GM21515 (cell line): ENCODE measurements around the gene CNPPD1.

Experiments used
- ATAC-seq: cut with Tn5 transposase; IDR thresholded peaks from one replicate; pipeline ENCODE4 v1.9.1; 2021; ENCODE audit not compliant: unreplicated experiment

Gene CNPPD1

GRCh38 chr2:219163156-219163555 lies 13.6 kb downstream of the CNPPD1 start:
- ATAC-seq = no peak

DNA sequence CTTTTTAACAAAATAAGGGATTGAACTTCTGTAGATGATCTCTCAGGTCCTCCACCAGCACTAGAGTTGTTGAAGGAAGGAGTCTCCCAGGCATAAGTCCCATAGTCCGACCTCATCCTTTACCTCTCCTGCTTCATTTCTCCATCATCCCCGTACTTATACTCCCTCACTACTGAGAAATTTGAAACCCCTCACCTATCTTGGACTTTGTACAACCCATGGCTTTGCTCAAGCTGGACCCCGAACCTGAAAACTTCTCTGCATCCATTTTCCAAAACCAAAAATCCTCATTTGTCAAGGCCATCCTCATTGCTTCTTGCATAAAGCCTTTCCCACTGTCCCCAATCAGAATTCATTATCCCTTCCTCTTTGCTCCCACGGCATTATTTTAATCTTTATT lies 15.6 kb downstream of the CNPPD1 start:
- no peak for ATAC-seq

GRCh38 chr2:219160186-219161017 lies 16.3 kb downstream of the CNPPD1 start, which contains the start of gene NHEJ1:
Gene NHEJ1 (minus strand): TSS chr2:219160815. CDS start chr2:219158362, 2,453 bp downstream.
- ATAC-seq = peak; percentile 88

DNA sequence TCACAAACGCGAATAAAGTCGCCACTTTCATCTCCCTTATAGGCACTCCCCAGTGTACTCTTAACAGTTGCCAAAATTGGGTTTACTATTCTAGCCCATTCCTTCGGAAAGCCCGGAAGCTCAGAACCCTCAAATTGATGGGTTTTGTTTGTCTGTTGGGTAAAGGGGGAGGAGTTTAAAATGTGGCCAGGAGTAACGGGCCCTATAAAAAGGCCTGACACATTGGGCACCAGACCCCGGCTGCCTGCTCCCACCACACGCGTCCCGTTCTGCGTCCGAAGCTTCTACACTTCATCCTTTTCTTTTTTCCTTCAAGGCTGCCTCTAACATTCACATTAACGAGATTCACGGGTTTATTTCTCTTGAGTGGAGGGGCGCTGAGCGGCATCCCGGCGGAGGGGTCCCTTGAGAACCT lies 16.9 kb downstream of the CNPPD1 start:
- peak; percentile 1 for ATAC-seq

DNA sequence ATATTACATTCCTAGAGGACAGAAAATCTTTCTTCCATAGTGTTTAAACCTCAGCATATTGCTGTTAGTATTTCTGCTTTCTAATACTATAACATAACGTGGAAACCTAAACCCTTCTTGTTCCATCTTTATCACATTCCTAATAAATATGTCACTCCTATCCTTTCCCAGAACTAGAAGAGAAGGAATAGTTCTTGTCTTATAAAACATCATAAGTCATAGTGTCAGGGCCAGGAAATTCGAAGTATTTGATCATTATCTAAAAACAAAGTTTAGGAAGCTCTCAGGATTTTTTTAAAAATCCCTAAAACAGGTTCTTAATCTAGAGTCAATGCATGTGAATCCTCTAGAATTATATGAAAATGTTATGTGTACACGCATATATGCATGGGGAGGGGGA lies 18.1 kb downstream of the CNPPD1 start:
- ATAC-seq = no peak

GRCh38 chr2:219158025-219158424 lies 18.7 kb downstream of the CNPPD1 start:
- no peak for ATAC-seq

GRCh38 chr2:219157396-219157795 lies 19.3 kb downstream of the CNPPD1 start:
- no peak for ATAC-seq

DNA sequence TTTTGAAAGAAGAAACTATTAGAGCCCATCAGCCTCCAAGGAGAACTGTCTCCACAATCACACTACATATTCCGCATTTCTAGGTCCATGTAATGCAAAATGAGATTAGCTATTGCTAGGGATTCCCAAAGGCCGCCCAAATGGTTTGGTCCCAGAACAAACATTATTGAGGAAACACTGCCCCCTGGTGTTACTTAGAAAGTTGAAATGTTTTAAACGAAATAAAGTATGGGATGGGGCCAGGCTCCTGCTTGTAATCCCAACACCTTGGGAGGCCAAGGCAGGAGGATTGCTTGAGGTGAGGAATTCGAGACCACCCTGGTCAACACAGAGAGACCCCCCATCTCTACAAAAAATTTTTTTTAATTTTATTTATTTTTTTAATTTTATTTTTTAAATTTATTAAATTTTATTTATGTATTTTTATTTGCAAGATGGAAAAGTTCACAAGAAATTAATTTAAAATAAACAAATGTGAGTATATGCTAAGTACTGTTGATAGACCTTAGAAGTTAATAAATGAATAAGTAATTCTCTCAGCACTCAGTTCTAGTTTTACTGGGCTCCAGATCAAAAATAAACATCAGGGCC lies 21.6 kb downstream of the CNPPD1 start:
- ATAC-seq = no peak

DNA sequence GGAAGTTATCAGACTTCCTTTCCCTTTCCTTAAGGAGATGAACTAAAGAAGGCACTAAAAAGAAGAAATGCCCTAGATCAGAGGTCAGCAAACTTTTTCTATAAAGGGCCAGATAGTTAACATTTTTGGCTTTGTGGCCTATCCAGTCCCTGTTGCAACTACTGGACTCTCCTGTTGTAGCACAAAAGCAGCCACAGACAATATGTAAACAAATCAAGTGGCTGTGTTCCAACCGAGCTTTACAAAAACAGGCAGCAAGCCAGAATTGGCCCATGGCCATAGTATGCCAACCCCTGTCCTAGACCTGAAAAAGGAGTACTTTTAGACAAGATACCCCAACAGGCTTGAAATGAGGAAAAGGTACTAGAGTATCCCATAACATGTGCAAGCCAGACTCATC lies 27.1 kb downstream of the CNPPD1 start:
- no peak for ATAC-seq

- ATAC-seq = no peak
Measured at GRCh38 chr2:219142329-219142728, 34.4 kb downstream of the CNPPD1 start.

DNA sequence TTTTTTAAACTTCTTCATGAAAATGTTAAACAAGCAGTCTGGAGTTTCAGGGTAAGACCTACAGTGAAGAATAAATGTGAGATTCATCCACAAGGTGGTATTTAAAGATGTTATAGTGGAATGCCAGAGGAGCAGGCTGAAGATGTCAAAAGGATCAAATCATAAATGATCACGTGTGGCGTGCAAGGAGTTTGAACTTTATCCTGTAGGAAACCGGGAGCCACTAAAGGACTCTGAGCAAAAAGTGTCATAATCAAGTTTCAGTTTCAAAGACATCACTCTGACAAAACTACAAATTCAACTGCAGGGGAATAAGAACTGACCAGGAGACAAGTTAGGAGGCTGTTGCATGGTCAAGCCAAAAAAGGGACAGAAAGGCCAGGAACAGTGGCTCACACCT lies 36.0 kb downstream of the CNPPD1 start:
- ATAC-seq = no peak

DNA sequence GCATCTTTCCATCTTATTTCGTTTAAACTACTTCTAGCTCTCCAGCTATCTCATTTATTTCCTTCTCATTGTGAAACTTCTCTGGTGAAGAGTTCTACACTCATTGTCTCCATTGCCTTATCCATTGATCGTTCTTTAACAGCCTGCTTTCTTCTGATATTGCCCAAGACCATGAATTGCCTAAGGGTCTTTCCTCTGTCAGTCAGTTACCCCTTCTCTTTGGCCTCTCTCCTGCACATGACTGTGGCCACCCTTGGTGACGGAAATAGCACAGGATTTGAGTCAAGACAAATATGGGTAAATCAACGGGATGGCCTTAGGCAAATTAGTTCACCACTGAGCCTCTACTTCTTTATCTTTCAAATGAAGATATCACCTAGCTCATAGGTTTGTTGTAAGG lies 42.7 kb downstream of the CNPPD1 start:
- no peak for ATAC-seq

DNA sequence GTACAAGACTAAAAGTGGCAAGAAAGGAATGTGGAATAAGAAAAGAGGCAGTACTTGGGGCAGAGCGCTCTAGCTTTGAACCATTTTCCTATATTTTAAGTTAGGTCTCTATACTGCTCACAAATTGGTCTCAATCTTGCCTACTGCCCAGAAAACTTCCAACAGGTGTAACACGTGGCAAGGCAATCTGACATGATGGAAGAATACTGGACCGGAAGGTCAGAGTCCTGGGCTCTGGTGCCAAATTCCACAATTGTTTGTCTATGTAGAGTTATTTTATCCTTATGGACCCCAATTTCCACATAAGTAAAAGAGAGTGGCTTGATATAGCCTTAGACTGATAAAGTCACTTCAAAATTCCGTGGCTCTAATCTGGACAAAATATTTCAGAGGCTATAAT lies 45.0 kb downstream of the CNPPD1 start:
- ATAC-seq = no peak

DNA sequence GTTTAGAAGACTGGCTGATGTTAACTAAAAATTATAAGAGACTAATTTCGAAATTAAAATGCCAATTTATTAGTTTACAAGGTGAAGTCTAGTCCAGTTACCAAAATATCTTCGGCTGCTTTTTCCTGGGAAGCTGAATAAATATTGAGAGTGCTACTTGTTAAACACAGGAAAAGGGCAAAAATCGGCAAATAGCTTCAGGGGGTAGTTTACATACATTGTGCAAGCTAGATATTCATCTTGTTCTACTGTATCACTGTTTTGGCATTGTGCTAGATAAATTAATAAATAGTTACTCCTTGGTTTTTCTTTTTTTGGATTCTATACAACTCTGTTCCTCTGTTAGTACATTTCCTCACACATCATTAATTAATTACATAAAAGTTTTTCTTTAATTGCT lies 45.4 kb downstream of the CNPPD1 start:
- ATAC-seq = no peak

- ATAC-seq = no peak
Measured at GRCh38 chr2:219129589-219129988, 47.1 kb downstream of the CNPPD1 start.

DNA sequence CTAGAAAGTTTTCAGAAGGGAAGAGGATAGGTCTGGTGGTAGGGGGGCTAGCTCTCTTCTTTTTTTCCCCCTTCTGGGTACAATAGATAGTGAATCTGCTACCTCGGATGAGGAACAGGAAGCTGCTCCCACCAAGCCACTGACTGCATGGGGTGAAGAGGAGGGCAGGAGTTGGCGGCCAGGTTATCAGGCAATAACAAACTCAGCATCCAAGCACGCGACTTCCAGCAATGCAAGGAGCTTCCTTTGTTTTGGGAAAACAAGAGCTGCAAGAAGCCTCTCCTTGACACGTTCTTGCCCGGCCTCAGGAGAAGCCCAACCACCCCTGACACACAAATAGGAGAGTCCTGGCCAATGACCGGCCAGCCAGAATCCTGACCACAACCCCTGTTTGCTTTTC lies 48.3 kb downstream of the CNPPD1 start:
- ATAC-seq = no peak

DNA sequence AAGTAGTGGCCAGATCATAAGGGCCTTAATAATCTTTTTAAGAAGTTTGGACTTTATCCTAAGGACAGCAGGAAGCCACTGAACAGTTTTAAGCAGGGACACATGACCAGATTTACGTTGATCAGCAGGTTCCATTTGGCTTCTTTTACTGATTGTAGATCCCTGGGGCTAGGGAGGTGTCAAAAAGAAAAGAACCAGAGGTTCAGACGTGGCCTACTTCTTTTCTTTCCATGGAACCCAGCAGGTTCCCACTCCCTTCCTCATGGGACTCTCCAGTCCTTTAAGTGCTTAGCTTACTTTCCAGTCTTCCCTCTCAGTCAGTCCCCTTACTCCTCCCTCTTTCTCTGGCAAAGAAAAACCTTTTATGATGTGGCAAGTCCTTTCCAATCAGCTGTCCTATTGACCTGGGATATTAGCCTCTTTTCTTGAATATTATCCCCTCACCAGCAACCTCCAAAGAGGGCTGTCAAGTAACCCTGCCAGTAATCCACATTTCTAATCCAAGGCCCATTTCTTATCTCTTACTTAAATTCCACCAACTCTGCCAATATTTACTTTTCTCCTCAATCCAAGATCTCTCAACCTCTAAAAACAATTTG lies 49.6 kb downstream of the CNPPD1 start:
- no peak for ATAC-seq

DNA sequence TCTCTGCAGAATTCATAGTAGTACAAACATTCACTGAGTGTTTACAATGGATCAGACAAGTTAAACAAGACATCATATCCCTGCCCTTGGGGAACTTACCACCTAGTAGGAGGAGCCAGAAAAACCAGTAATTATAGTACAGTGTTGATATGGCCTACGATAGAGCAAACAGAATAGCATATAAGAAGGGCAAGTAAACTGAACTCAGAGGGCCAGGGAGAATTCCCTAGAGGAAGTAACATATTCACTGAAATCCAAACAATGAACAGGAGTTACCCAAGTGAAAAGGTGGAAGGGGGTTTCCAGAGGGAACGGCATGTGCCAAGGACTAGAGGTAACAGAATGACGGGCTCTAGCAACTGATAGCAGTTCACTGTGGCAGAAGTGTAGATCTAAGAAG lies 50.2 kb downstream of the CNPPD1 start:
- ATAC-seq = no peak

DNA sequence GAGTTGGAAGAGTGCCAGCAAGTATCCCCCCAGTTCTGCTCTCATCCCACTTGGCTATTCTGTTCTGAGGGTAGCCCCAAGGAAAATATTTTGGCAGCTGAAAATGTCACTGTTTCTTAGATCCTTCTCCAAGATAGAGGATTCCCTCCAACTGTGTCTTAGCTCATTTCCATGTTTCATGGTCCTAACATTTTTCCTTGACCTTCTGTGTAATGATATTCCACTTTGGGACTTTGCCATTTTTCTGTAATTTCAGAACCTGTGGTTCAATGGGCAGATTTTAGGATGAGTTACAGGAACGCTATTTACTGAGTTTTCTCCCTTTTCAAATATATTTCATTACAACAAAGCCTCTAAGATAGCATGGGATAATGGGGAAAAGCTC lies 50.8 kb downstream of the CNPPD1 start:
- ATAC-seq = no peak

- ATAC-seq = no peak
Measured at GRCh38 chr2:219125225-219125885, 51.4 kb downstream of the CNPPD1 start.

- no peak for ATAC-seq
Measured at GRCh38 chr2:219124381-219125110, 52.2 kb downstream of the CNPPD1 start.
